Islet of Langerhans (tissue), 1 donor: ENCODE measurements around the gene CYREN.
"Not testable (repeated sequence)": the region's sequence is repeated elsewhere in the genome, so short reads cannot be mapped to it uniquely, and the experiment has no call there.

Source experiments
- FAIRE-seq: peaks from one replicate; lab custom pipeline; 2011; peaks lifted over from hg19 to GRCh38; lab: Jason Lieb, UNC

The CYREN gene

DNA sequence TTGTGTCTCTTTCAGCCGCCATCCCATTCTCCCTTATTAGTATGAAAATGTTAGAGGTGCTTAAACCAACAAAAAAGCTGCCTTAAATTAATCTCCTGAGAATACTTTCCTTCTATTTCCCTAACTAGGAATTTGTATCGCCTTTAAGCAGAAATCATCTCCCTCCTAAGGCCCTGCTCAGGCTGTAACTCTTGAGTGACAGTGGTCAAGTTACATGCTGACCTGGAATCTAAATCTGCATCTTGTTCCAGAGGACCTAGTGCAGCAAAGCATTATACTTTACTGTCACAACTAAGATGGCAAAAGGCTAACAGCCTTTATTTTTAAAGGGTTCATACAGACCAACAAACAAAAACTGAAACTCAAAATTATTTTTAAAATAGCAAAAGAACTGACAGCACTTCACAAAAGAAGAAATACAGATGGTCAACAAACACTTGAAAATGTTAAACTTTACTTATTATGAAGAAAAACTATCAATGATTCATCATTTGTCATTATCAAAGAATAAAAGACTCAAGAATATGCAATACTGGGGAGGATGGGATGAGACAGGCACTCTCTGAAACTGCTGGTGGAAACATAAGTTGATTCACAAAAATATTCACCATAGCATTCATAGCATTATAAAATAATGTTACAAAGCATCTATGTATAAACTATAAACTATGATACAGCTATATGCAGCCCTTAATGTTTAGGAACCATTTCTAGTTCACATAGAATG, 11.0 kb downstream of the CYREN start:
- no peak for FAIRE-seq

- no peak for FAIRE-seq
Observed at GRCh38 chr7:135158874-135159273, 11.6 kb downstream of the CYREN start.

GRCh38 chr7:135158141-135158655, 12.3 kb downstream of the CYREN start:
- no peak for FAIRE-seq

- FAIRE-seq: no peak
Observed at GRCh38 chr7:135156290-135156689, 14.2 kb downstream of the CYREN start.

DNA sequence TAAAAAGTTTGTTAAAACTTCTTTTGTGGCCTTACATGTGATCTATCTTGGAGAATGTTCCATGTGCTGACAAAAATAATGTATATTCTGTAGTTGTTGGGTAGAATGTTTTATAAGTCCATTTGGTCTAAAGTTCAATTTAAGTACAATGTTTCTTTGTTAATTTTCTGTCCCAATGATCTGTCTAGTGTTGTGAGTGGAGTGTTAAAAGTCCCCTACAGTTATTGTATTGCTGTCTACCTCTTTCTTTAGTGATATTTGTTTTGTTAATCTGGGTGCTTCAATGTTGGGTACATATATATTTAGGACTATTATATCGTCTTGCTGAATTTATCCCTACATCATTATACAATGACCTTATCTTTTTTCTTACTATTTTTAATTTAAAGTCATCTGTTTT, 15.8 kb downstream of the CYREN start:
- FAIRE-seq: no peak

- FAIRE-seq: no peak
Observed at GRCh38 chr7:135152442-135152841, 18.1 kb downstream of the CYREN start.

DNA sequence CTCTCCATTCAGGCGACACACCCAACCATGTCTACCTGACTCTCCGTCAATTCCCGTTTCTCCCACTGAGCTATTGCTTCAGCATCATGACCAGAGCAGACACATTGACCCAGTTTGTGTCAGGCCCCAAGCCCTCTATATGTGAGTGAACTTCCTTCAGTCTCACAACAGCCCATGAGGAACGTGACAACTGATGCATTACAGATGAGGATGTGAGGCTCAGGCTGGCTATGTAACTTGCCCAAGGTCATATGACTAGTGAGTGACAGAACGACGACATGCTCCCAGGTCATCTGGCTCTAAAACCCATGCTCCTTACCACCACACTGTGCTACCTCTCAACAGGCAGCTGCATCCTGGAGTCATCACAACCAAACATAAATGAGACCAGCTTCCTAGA, 19.0 kb downstream of the CYREN start:
- no peak for FAIRE-seq

DNA sequence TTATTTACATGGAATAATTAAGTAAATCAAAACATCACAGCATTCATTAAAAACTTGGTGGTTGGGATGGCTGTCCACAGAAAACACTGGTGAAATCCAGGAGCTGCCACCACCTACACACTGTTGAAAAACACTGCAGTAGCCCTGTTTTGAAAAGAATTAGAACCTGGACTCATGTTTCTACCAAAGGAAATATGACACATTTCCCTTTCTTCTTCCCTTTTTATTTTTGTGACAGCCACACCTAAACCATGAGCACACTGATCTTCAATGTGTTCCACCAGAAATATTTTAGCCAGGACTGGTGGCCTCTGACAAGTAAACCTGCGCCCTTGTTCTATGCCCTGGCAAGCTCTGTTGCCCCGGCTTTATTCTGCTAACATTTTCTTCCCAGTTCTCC, 19.4 kb downstream of the CYREN start:
- FAIRE-seq: no peak

DNA sequence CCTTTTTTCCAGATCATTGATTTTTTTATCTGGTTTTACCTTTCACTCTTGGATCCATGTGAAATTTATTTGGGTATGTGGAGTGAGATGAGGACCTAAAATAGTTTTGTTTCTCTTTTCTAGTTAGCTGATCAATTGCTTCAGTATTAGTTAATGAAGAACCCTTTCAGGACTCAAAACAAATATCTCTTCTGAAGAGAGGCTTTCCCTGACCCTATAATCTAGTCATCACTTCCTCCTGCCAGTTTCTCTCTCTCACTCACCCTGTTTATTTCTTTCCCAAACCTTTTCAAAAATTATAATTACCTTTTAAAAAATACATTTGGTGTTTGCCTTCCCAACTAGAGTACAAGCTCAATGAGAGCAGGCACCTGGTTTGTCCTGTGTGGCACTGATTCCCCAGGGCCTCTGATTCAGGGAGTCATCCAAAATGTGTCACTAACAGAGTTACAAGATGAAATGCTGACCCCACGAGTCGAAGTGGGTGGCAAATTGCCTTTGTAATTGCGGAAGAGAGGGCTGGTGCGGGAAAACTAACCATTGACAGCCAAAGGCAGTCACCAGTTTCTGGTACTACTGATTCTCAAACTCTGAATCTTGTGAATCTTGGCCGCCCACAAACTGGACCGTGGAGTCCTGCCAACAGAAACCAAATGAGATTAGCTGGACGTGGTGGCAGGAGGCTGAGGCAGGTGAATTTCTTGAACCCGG, 20.3 kb downstream of the CYREN start:
- FAIRE-seq: no peak

- FAIRE-seq: peak; percentile 82
Observed at GRCh38 chr7:135147899-135148721, 22.4 kb downstream of the CYREN start, which contains the start of gene TMEM140. TSS of gene TMEM140 (plus strand) at chr7:135148072. CDS start at chr7:135164442, 16,370 bp downstream.

GRCh38 chr7:135147341-135147898, 23.1 kb downstream of the CYREN start:
- FAIRE-seq: no peak

DNA sequence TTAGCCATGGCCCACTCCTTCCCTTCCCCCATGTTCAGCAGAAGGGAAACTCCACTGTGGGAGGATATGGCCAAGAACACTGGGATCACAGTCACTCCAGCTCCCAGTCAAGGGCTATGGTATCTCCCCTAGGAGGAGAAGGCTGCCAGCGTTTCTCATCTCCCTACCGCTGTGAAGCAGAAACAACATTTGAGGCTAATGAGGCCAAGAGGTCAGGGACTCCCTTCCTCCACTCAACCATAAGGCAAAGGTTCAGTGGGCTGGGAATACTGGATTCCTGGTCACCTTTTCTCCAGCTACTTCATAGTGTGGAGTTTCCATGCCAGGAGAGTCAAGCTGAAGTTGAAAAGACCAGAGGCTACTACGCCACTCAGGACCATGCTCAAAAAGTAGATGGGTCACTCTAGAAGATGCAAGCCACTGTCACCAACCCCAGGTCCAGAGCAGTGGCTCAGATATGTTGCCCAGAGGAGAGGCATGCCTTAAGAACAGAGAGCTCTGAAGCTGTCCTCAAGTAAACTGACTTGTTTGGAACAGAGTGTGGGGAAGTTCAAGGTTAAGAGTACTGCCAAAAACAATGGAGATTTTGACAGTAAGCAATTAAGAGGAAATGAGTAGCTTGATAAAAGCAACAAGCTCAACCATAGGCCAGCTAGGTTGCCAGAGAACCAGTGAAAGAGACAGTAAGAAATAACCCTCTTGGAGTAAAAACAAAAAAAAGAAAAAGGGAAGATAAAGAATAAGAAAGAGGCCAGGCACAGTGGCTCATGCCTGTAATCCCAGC, 26.4 kb downstream of the CYREN start:
- FAIRE-seq: no peak

DNA sequence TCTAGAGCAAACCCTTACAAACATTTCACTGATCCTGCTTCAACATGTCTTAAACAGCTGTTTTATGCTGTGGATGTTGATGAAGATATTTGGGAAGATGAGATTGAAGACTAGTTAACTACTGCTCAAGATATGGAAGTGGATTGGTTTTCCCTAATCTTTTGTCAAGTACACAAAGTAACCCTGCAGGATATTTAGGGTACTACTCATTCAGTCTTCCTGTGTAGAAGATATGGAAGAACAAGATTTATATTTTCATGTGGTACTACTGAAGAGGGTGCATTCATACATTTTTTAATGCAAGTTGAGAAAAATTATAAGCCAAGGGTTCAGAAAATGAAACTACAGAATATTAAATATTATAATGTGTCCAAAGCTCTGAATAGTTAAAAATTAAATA, 40.9 kb downstream of the CYREN start:
- FAIRE-seq: no peak

DNA sequence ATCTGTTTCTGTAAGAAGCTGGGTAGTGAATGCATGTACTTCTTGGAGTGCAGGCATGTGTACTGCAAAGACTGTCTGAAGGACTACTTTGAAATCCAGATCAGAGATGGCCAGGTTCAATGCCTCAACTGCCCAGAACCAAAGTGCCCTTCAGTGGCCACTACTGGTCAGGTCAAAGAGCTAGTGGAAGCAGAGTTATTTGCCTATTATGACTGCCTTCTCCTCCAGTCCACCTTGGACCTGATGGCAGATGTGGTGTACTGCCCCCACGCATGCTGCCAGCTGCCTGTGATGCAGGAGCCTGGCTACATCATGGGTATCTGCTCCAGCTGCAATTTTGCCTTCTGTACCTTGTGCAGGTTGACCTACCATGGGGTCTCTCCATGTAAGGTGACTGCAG, 41.6 kb downstream of the CYREN start:
- FAIRE-seq: no peak

DNA sequence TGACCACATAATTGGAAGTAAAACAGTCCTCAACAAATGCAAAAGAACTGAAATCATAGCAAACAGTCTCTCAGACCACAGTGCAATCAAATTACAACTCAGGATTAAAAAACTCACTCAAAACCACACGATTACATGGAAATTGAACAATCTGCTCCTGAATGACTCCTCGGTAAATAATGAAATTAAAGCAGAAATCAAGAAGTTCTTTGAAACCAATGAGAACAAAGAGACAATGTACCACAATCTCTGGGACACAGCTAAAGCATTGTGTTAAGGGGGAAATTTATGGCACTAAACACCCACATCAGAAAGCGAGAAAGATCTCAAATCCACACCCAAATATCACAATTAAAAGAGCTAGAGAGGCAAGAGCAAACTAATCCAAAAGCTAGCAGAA, 45.9 kb downstream of the CYREN start:
- FAIRE-seq: not testable (repeated sequence)

DNA sequence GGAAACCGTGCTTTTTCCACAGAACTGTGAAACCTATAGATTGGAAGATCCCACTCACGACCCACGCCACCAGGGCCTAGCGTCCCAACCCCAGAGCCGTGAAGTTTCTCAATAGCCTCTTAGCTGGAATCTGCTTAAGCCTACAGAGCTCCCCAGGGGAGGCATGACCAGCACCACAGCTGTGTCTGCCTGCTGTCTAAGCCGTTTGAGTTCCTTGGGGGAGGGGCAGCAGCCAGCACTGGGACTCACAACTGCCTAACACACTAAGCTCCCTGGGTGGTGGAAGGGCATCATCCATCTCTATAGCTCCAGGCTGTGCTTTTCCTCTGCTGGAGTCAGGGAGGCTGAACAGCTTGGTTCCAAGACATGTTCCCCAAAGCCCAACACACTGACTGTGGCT, 48.6 kb downstream of the CYREN start:
- FAIRE-seq: no peak

DNA sequence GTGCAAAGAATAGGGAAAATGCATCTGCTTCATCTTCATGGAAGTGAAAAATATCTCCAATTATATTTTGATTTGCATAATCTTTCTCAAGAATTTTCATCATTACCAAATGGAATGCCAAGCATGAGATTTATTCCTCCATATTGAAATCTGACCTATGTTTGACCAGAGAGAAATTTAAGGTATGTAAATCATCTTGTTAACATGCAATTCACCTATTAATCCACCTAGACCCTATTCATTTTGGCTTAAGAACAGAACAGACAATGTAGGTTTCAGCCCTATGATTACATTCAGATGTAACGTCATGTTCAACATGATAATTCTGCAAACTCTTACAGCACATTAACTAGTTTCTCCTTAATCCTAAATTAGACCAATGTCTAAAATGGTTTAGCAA, 53.4 kb downstream of the CYREN start:
- no peak for FAIRE-seq
